Neural progenitor cell (in vitro differentiated cells): ENCODE data around the gene CRISP3.

ENCODE experiments used
- CTCF ChIP-seq: fragments of 200-600 bp; sonication (generic); IDR thresholded peaks from 2 replicates; pipeline ENCODE4 v1.5.1; 2017; ENCODE audit warnings: antibody characterized with exemption, mild to moderate bottlenecking
- EZH2 ChIP-seq: fragments of 200-600 bp; sonication (generic); IDR thresholded peaks from 2 replicates; pipeline ENCODE4 v1.6.1; 2017; ENCODE audit warnings: antibody characterized with exemption, mild to moderate bottlenecking, moderate library complexity

- TF ChIP-seq CTCF (no peak), EZH2 (no peak)
These were observed 4.8 kb downstream of the CRISP3 start for GRCh38 chr6:49739423-49739822.
